T-cell (primary cell): ENCODE data around the gene NT5DC4. TPM values are rescaled to one million over a fixed set of nuclear protein-coding genes. Genes with fewer than 3 reads are reported as not detected.
A peak's percentile ranks its signal among the peaks of the same experiment; 100 is the strongest.

Experiments
- ATAC-seq, 4 experiments: fragments of 200-7000 bp in 3 of 4; fragments of 150-1000 bp in 1 of 4; cut with Tn5 transposase; replicated peaks in 1 of 4; 1 replicate in 3 of 4; 2 replicates in 1 of 4; pipeline ENCODE4 v1.10.0; 2021; ENCODE audit warnings: moderate library complexity in 3 of 4, mild to moderate bottlenecking in 2 of 4, moderate number of reproducible peaks in 1 of 4
- CTCF ChIA-PET, 2 donors: fragments of 300-600 bp; sonication (Branson Sonifier 250); formaldehyde crosslinking; loops; one replicate each; lab custom pipeline; 2022; ENCODE audit warnings: antibody characterized with exemption in 2 of 2; lab: Charles Lee
- POLR2A ChIA-PET, 2 donors: fragments of 300-600 bp; sonication (Branson Sonifier 250); formaldehyde crosslinking; loops; one replicate each; lab custom pipeline; 2022; ENCODE audit warnings: antibody characterized with exemption in 2 of 2; lab: Charles Lee
- DNase-seq, 35 experiments: peaks; one replicate each; pipeline versions ENCODE4 v3.0.0 to v3.0.0-alpha.2; 2013 to 2023
- H3K27ac ChIP-seq: one replicate; pipeline ENCODE4 v1.5.1; 2013; ENCODE audit warnings: low read length
- H3K27me3 ChIP-seq, 2 experiments: replicated peaks in 1 of 2; 1 replicate in 1 of 2; 2 replicates in 1 of 2; pipeline versions ENCODE4 v1.6.1 to v1.7.0; 2013; ENCODE audit warnings: low read length in 1 of 2, mixed read lengths in 1 of 2; ENCODE audit not compliant: control insufficient read depth in 2 of 2, insufficient read depth in 2 of 2; ENCODE audit errors: extremely low read depth in 1 of 2
- H3K36me3 ChIP-seq, 2 donors: 1 replicate in 1 of 2; 2 replicates in 1 of 2; pipeline versions ENCODE4 v1.6.1 to v1.7.0; 2013; ENCODE audit warnings: low read length in 1 of 2; ENCODE audit not compliant: control insufficient read depth in 2 of 2, insufficient read depth in 1 of 2; ENCODE audit errors: extremely low read depth in 1 of 2
- H3K4me1 ChIP-seq, 2 experiments: 1 replicate in 1 of 2; 2 replicates in 1 of 2; pipeline versions ENCODE4 v1.6.1 to v1.7.0; 2013; ENCODE audit warnings: low read length in 2 of 2, mixed read lengths in 1 of 2; ENCODE audit not compliant: insufficient read depth in 2 of 2, control insufficient read depth in 1 of 2; ENCODE audit errors: extremely low read depth in 1 of 2
- H3K4me3 ChIP-seq, 2 donors: 1 replicate in 1 of 2; 2 replicates in 1 of 2; pipeline versions ENCODE4 v1.5.1 to v1.7.0; 2013; ENCODE audit warnings: mild to moderate bottlenecking in 2 of 2, low read length in 1 of 2, moderate library complexity in 1 of 2; ENCODE audit not compliant: control insufficient read depth in 1 of 2; ENCODE audit errors: extremely low read depth in 1 of 2
- H3K9me3 ChIP-seq: 2 replicates; pipeline ENCODE4 v1.7.0; 2013
- H3K27ac Mint-ChIP-seq, 2 donors: one replicate each; pipeline ENCODE4 v1.8.0; 2020 to 2021; ENCODE audit warnings: mild to moderate bottlenecking in 2 of 2, mixed read lengths in 2 of 2
- H3K27me3 Mint-ChIP-seq, 2 donors: one replicate each; pipeline ENCODE4 v1.8.0; 2021 to 2022; ENCODE audit warnings: mixed read lengths in 2 of 2
- H3K36me3 Mint-ChIP-seq: one replicate; pipeline ENCODE4 v1.8.0; 2021; ENCODE audit warnings: mixed read lengths
- H3K4me1 Mint-ChIP-seq, 3 donors: one replicate each; pipeline ENCODE4 v1.8.0; 2020 to 2022; ENCODE audit warnings: mixed read lengths in 3 of 3, mild to moderate bottlenecking in 1 of 3
- H3K4me3 Mint-ChIP-seq, 3 donors: one replicate each; pipeline ENCODE4 v1.8.0; 2020 to 2022; ENCODE audit warnings: mild to moderate bottlenecking in 3 of 3, mixed read lengths in 3 of 3, moderate library complexity in 3 of 3
- H3K9me3 Mint-ChIP-seq, 3 donors: one replicate each; pipeline ENCODE4 v1.8.0; 2020 to 2022; ENCODE audit warnings: mixed read lengths in 3 of 3
- WGBS: methylation state at CpG from one replicate; pipeline ENCODE4 v1.1.5; 2013; ENCODE audit warnings: missing lambda C conversion rate; ENCODE audit not compliant: insufficient coverage; 5-methylcytosine and 5-hydroxymethylcytosine counted together
- total RNA-seq, 35 experiments: library from RNA in 6 of 35; stranded (reverse) in 6 of 35; fragments of 120-200 nt in 1 of 35; gene quantifications; one replicate each; pipeline versions ENCODE4 v1.2.1 to v1.2.4 and lab custom pipeline; 2013 to 2026

Gene NT5DC4
- total RNA-seq, 5 donors from 2014 or later (not counting 1 experiment from before 2014, with no cell fraction given) = not detected

- H3K27me3 ChIP-seq = no peaks in the 10 kb centered on the region
- DNase-seq (no peak), ATAC-seq (no peak)
- no peak overlapping the region for H3K4me3 Mint-ChIP-seq
- H3K27ac ChIP-seq = no peak overlapping the region
- no peaks in the 10 kb centered on the region for H3K36me3 ChIP-seq
- H3K9me3 Mint-ChIP-seq = peaks cover 0 to 6% (median 0%) of the 10 kb centered on the region in 3 donors
- H3K27ac Mint-ChIP-seq = peak overlapping the region in 1 of 2 donors; percentile 1
- peaks cover 16 to 19% of the 10 kb centered on the region in 2 donors for H3K27me3 Mint-ChIP-seq
- CTCF ChIA-PET = interaction anchor here (0.5 to 1.3 kb wide), 2 partner anchors 22 to 45 kb away, joined by 3 to 6 read pairs; no protein-coding TSS in a partner anchor
- peaks cover 11 to 14% (median 12%) of the 10 kb centered on the region in 3 donors for H3K4me1 Mint-ChIP-seq
- POLR2A ChIA-PET = no interaction called here
- no peaks in the 10 kb centered on the region for H3K9me3 ChIP-seq
- peaks cover 3 to 10% of the 10 kb centered on the region in 2 experiments for H3K4me1 ChIP-seq
- H3K36me3 Mint-ChIP-seq = no peaks in the 10 kb centered on the region
- H3K4me3 ChIP-seq = no peak overlapping the region
These were observed 56.2 kb downstream of the NT5DC4 start for GRCh38 chr2:112777036-112777435.

GRCh38 chr2:112779598-112779997, 58.8 kb downstream of the NT5DC4 start:
- no peak for ATAC-seq
- peaks cover 20 to 31% of the 10 kb centered on the region in 2 donors for H3K27me3 Mint-ChIP-seq
- DNase-seq = no peak
- Histone ChIP-seq H3K4me3 (no peak overlapping the region), H3K4me1 (peaks cover 3 to 10% of the 10 kb centered on the region in 2 experiments), H3K36me3 (no peaks in the 10 kb centered on the region), H3K27me3 (no peaks in the 10 kb centered on the region), H3K27ac (no peak overlapping the region), H3K9me3 (no peaks in the 10 kb centered on the region)
- ChIA-PET CTCF (no interaction called here), POLR2A (no interaction called here)
- H3K27ac Mint-ChIP-seq = no peak overlapping the region
- no CpG with 5 or more reads among the region's 1 CpG for WGBS
- H3K9me3 Mint-ChIP-seq = peaks cover 0 to 6% (median 0%) of the 10 kb centered on the region in 3 donors
- H3K4me1 Mint-ChIP-seq = peaks cover 11 to 19% (median 14%) of the 10 kb centered on the region in 3 donors
- H3K4me3 Mint-ChIP-seq = no peak overlapping the region
- no peaks in the 10 kb centered on the region for H3K36me3 Mint-ChIP-seq

- DNase-seq (no peak), ATAC-seq (no peak)
- H3K4me3 ChIP-seq = no peak overlapping the region
- Mint-ChIP-seq H3K27me3 (peaks cover 16 to 32% of the 10 kb centered on the region in 2 donors), H3K9me3 (no peaks in the 10 kb centered on the region), H3K4me1 (peaks cover 5 to 14% (median 5%) of the 10 kb centered on the region in 3 donors), H3K4me3 (no peak overlapping the region), H3K27ac (no peak overlapping the region), H3K36me3 (no peaks in the 10 kb centered on the region)
- no peaks in the 10 kb centered on the region for H3K9me3 ChIP-seq
- H3K27ac ChIP-seq = no peak overlapping the region
- H3K4me1 ChIP-seq = peaks cover 0 to 4% of the 10 kb centered on the region in 2 experiments
- WGBS = no CpG with 5 or more reads among the region's 3 CpGs
- CTCF ChIA-PET = no interaction called here
- POLR2A ChIA-PET = no interaction called here
- H3K27me3 ChIP-seq = no peaks in the 10 kb centered on the region
- no peaks in the 10 kb centered on the region for H3K36me3 ChIP-seq
These were observed 61.5 kb downstream of the NT5DC4 start for GRCh38 chr2:112782234-112782799.

GRCh38 chr2:112783187-112783714, 62.4 kb downstream of the NT5DC4 start:
- H3K27me3 ChIP-seq = no peaks in the 10 kb centered on the region
- no peaks in the 10 kb centered on the region for H3K36me3 ChIP-seq
- H3K9me3 ChIP-seq = no peaks in the 10 kb centered on the region
- no peak overlapping the region for H3K27ac ChIP-seq
- H3K27ac Mint-ChIP-seq = no peak overlapping the region
- H3K36me3 Mint-ChIP-seq = no peaks in the 10 kb centered on the region
- peaks cover 0 to 8% (median 0%) of the 10 kb centered on the region in 3 donors for H3K4me1 Mint-ChIP-seq
- H3K4me3 ChIP-seq = no peak overlapping the region
- H3K27me3 Mint-ChIP-seq = peaks cover 15 to 30% of the 10 kb centered on the region in 2 donors
- H3K9me3 Mint-ChIP-seq = no peaks in the 10 kb centered on the region
- no peak for ATAC-seq
- POLR2A ChIA-PET = no interaction called here
- H3K4me3 Mint-ChIP-seq = no peak overlapping the region
- WGBS = 100% methylated on average over 2 of the region's 3 CpGs
- CTCF ChIA-PET = no interaction called here
- DNase-seq = no peak
- no peaks in the 10 kb centered on the region for H3K4me1 ChIP-seq

- Histone ChIP-seq H3K27ac (no peak within 1 kb of the TSS), H3K9me3 (no peaks in the 10 kb centered on the region), H3K36me3 (no peaks in the 10 kb centered on the region), H3K27me3 (no peaks in the 10 kb centered on the region), H3K4me1 (no peaks in the 10 kb centered on the region), H3K4me3 (no peak within 1 kb of the TSS)
- Mint-ChIP-seq H3K27ac (no peak within 1 kb of the TSS), H3K4me1 (peaks cover 0 to 8% (median 0%) of the 10 kb centered on the region in 3 donors), H3K9me3 (no peaks in the 10 kb centered on the region), H3K36me3 (no peaks in the 10 kb centered on the region), H3K27me3 (peaks cover 7 to 23% of the 10 kb centered on the region in 2 donors), H3K4me3 (no peak within 1 kb of the TSS)
- CTCF ChIA-PET = interaction anchor here in 1 of 2 donors (0.7 kb wide), 1 partner anchor 957 kb away, joined by 3 read pairs; no protein-coding TSS in a partner anchor
- DNase-seq = peak in 1 of 35 experiments; percentile 17
- 58% methylated on average over 7 of the region's 13 CpGs for WGBS
- ATAC-seq = no peak
- POLR2A ChIA-PET = no interaction called here
These were observed 63.7 kb downstream of the NT5DC4 start, which contains the start of gene IL1A for GRCh38 chr2:112784199-112785189. TSS of gene IL1A (minus strand) at chr2:112784493. CDS start at chr2:112783770, 723 bp downstream.

GRCh38 chr2:112787294-112787693, 66.5 kb downstream of the NT5DC4 start:
- Mint-ChIP-seq H3K4me1 (peaks cover 0 to 8% (median 0%) of the 10 kb centered on the region in 3 donors), H3K36me3 (no peaks in the 10 kb centered on the region), H3K27me3 (peaks cover 6 to 22% of the 10 kb centered on the region in 2 donors), H3K9me3 (no peaks in the 10 kb centered on the region), H3K4me3 (no peak overlapping the region), H3K27ac (no peak overlapping the region)
- DNase-seq = no peak
- no peak overlapping the region for H3K4me3 ChIP-seq
- no peak for ATAC-seq
- H3K4me1 ChIP-seq = no peaks in the 10 kb centered on the region
- no peaks in the 10 kb centered on the region for H3K9me3 ChIP-seq
- ChIA-PET POLR2A (no interaction called here), CTCF (interaction anchor here in 1 of 2 donors (0.6 kb wide), 1 partner anchor 39 kb away, joined by 4 read pairs; no protein-coding TSS in a partner anchor)
- no peaks in the 10 kb centered on the region for H3K27me3 ChIP-seq
- no peak overlapping the region for H3K27ac ChIP-seq
- WGBS = 67% methylated on average over 1 of the region's 3 CpGs
- H3K36me3 ChIP-seq = no peaks in the 10 kb centered on the region
